ENCODE results near the gene S100A12.

Gene S100A12

DNA sequence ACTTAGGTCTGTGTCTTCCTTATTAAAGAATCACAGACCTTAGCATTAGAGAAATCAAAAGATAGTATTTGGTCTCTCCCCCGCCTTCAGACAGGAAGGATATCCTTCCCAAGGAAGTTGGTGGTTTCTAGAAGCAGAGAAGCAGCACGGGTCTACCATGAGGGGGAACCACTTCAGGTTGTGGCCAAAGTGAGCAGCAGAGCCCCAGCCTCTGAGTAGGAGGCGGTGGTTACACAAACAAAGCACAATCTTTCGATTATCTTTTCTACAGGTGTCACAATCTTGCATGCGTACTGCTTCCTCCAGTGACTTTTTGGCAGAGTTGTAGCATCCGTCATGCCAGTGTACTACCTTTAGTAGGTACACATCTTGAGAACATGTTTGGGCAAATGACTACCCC is 35.6 kb downstream of the S100A12 start:
- DNase-seq (ENCODE audit: low read depth) = no peak
- no peak overlapping the region for H3K4me3 ChIP-seq (ENCODE audit: low read depth, low read length)
- TF ChIP-seq, protein P1, sequence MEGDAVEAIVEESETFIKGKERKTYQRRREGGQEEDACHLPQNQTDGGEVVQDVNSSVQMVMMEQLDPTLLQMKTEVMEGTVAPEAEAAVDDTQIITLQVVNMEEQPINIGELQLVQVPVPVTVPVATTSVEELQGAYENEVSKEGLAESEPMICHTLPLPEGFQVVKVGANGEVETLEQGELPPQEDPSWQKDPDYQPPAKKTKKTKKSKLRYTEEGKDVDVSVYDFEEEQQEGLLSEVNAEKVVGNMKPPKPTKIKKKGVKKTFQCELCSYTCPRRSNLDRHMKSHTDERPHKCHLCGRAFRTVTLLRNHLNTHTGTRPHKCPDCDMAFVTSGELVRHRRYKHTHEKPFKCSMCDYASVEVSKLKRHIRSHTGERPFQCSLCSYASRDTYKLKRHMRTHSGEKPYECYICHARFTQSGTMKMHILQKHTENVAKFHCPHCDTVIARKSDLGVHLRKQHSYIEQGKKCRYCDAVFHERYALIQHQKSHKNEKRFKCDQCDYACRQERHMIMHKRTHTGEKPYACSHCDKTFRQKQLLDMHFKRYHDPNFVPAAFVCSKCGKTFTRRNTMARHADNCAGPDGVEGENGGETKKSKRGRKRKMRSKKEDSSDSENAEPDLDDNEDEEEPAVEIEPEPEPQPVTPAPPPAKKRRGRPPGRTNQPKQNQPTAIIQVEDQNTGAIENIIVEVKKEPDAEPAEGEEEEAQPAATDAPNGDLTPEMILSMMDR (conservative IDR thresholded peaks at IDR 0.05; ENCODE audit: low read depth, low read length) = no peak

DNA sequence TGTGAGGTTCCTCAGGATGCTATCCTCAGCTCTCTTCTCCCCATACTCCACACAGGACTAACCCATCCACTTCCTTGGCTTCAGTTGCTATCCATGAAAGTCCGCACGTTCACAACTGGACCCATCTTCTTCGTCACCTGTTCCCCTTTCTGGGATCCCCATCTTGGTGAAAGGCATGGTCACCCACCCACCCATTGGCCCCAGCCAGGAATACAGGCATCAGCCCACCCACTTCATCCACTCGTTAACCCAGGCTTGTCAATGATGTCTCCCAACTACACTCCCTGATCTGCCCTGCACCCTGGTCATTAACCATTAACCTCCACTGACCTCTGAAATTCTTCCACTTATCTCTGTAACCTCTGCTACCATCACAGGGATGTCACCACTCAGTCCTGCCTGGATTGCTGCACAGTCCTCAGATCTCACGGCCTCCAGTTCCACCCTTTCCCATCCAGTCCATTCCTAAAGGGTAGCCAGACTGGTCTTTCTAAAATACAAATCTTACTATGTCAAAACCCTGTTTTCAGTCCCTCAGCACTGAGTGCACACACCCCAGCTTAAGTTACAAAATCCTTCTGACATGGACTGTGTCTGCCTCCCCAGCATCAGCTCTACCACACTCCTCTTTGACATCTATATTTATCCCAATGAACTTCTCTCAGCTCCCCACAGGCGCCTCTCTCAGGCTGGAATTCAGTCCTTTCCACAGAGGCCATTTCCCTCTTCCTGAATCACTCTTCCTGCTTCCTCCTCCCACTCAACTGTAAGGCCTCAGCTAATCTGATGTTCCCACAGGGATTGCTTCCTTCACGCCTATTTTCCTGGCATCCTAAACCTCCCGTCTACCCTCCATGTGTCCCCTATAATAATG is 37.2 kb downstream of the S100A12 start:
- TF ChIP-seq, protein P1 (conservative IDR thresholded peaks at IDR 0.05; ENCODE audit: low read depth, low read length) = no peak

DNA sequence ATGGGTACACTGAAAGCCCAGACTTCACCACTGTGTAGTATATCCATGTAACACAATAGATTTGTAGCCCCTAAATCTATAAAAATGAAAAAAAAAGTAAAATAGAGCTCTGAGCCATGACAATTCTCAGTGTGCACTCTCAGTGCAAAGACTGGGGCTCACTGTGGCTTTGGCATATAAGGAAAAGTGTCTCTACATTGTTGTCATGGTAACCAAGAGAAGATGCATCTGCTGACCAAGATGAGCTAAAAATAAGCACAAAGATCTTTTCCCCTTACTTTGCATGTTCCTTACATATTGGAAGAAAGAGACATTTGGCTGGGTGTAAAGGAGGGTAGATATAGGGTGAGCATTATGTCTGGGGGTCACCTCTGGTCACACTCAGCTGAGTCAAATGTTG is 38.8 kb downstream of the S100A12 start:
- no peak overlapping the region for H3K4me3 ChIP-seq (ENCODE audit: low read depth, low read length)
- TF ChIP-seq, protein P1 (conservative IDR thresholded peaks at IDR 0.05; ENCODE audit: low read depth, low read length) = no peak
- DNase-seq (ENCODE audit: low read depth) = no peak

More for the DNA sequence above, 37.2 kb downstream of the S100A12 start:
- H3K4me3 ChIP-seq (ENCODE audit: low read depth, low read length) = no peak overlapping the region
- no peak for DNase-seq (ENCODE audit: low read depth)

DNA sequence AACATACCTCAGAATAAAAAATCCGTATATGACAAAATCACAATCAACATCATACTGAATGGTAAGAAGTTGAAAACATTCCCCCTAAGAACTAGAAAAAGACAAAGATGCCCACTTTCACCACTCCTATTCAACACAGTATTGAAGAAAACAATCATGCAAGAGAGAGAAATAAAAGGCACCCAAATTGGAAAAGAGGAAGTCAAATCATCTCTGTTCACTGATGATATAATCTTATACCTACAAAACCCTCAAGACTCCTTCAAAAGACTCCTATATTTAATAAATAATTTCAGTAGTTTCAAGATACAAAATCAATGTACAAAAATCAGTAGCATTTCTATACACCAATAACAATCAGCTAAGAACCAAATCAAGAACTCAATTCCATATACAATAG is 41.5 kb downstream of the S100A12 start:
- TF ChIP-seq, protein P1 (conservative IDR thresholded peaks at IDR 0.05; ENCODE audit: low read depth, low read length) = no peak
- no peak for DNase-seq (ENCODE audit: low read depth)
- H3K4me3 ChIP-seq (ENCODE audit: low read depth, low read length) = no peak overlapping the region

DNA sequence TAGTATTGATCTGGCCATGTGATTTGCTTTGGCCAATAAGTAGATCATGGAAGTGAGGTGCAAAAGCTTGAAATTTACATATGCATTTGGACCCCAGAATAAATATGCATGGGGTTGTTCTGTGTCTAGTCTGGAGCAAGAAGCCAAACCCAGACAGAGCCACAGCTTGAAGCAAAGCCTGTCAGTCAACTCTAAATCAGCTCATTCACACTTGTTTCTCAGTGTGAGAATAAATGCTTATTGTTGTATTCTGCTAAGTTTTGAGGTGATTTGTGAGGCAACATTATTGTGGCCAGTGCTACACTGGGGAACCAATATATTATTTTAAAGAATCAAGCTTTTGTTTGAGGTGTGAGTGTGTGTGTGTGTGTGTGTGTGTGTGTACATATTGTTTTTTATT is 50.5 kb downstream of the S100A12 start:
- TF ChIP-seq, protein P1 (conservative IDR thresholded peaks at IDR 0.05; ENCODE audit: low read depth, low read length) = no peak
- no peak overlapping the region for H3K4me3 ChIP-seq (ENCODE audit: low read depth, low read length)
- no peak for DNase-seq (ENCODE audit: low read depth)

All from choroid plexus epithelial cell (primary cell).